SK-N-SH treated with all-trans-retinoic acid at 6 μM for 48 hours (cell line): ENCODE measurements around the gene SMLR1.

Source experiments
- ATAC-seq: fragments of 200-7000 bp; cut with Tn5 transposase; 3 replicates; pipeline ENCODE4 v1.9.1; 2020; ENCODE audit warnings: mild to moderate bottlenecking, moderate library complexity
- ARNTL ChIP-seq: fragments of 450-650 bp; formaldehyde crosslinking; IDR thresholded peaks from 2 replicates; pipeline ENCODE4 v1.5.0; 2020; ENCODE audit warnings: low read depth, mild to moderate bottlenecking, moderate library complexity, borderline replicate concordance
- CSDC2 ChIP-seq: fragments of 250-450 bp; sonication (Bioruptor Pico); IDR thresholded peaks from 2 replicates; pipeline ENCODE4 v1.5.0; 2020; ENCODE audit warnings: mild to moderate bottlenecking, moderate library complexity
- ESRRG ChIP-seq: fragments of 250-450 bp; sonication (Bioruptor Pico); IDR thresholded peaks from 2 replicates; pipeline ENCODE4 v1.6.1; 2021; ENCODE audit warnings: mild to moderate bottlenecking
- OSR1 ChIP-seq: fragments of 250-450 bp; sonication (Bioruptor Pico); IDR thresholded peaks from 2 replicates; pipeline ENCODE4 v1.8.0; 2022; ENCODE audit warnings: moderate library complexity, mild to moderate bottlenecking, inconsistent platforms
- POU6F1 ChIP-seq: fragments of 250-450 bp; sonication (Bioruptor Pico); IDR thresholded peaks from 2 replicates; pipeline ENCODE4 v1.8.0; 2021; ENCODE audit warnings: low read depth, mild to moderate bottlenecking, moderate library complexity, borderline replicate concordance
- PPARA ChIP-seq: fragments of 250-450 bp; sonication (Bioruptor Pico); IDR thresholded peaks from 2 replicates; pipeline ENCODE4 v1.5.0; 2020; ENCODE audit warnings: mild to moderate bottlenecking, borderline replicate concordance
- TOX ChIP-seq: fragments of 250-450 bp; sonication (Bioruptor Pico); IDR thresholded peaks from 2 replicates; pipeline ENCODE4 v1.8.0; 2021; ENCODE audit warnings: mild to moderate bottlenecking, moderate library complexity, borderline replicate concordance
- TSHZ2 ChIP-seq: fragments of 250-450 bp; sonication (Bioruptor Pico); IDR thresholded peaks from 2 replicates; pipeline ENCODE4 v1.5.0; 2020; ENCODE audit warnings: mild to moderate bottlenecking, moderate library complexity
- ZC3H10 ChIP-seq: fragments of 250-450 bp; sonication (Bioruptor Pico); IDR thresholded peaks from 2 replicates; pipeline ENCODE4 v1.5.1; 2021; ENCODE audit warnings: mild to moderate bottlenecking, moderate library complexity
- ZFP3 ChIP-seq: fragments of 250-450 bp; sonication (Bioruptor Pico); IDR thresholded peaks from 2 replicates; pipeline ENCODE4 v1.5.0; 2020; ENCODE audit warnings: mild to moderate bottlenecking, moderate library complexity
- ZFP30 ChIP-seq: fragments of 450-650 bp; formaldehyde crosslinking; IDR thresholded peaks from 2 replicates; pipeline ENCODE4 v1.5.0; 2022; ENCODE audit warnings: mild to moderate bottlenecking, moderate library complexity
- ZNF565 ChIP-seq: fragments of 450-650 bp; formaldehyde crosslinking; conservative IDR thresholded peaks from 2 replicates; pipeline ENCODE4 v1.5.0; 2020; ENCODE audit warnings: low read depth, mild to moderate bottlenecking, moderate library complexity
- ZNF70 ChIP-seq: fragments of 450-650 bp; formaldehyde crosslinking; IDR thresholded peaks from 2 replicates; pipeline ENCODE4 v1.5.0; 2020; ENCODE audit warnings: mild to moderate bottlenecking, moderate library complexity
- TF ChIP-seq, protein P1 (sequence below): fragments of 250-450 bp; sonication (Bioruptor Pico); IDR thresholded peaks from 2 replicates; pipeline ENCODE4 v1.5.1; 2020; ENCODE audit warnings: low read depth, mild to moderate bottlenecking, moderate library complexity
- TF ChIP-seq, protein P2 (sequence below): fragments of 250-450 bp; sonication (Bioruptor Pico); IDR thresholded peaks from 2 replicates; pipeline ENCODE4 v1.8.0; 2020; ENCODE audit warnings: mild to moderate bottlenecking, moderate library complexity, borderline replicate concordance

SMLR1 gene

GRCh38 chr6:130833569-130833968 lies 6.4 kb downstream of the SMLR1 start (continued):
- TF ChIP-seq, protein P1, sequence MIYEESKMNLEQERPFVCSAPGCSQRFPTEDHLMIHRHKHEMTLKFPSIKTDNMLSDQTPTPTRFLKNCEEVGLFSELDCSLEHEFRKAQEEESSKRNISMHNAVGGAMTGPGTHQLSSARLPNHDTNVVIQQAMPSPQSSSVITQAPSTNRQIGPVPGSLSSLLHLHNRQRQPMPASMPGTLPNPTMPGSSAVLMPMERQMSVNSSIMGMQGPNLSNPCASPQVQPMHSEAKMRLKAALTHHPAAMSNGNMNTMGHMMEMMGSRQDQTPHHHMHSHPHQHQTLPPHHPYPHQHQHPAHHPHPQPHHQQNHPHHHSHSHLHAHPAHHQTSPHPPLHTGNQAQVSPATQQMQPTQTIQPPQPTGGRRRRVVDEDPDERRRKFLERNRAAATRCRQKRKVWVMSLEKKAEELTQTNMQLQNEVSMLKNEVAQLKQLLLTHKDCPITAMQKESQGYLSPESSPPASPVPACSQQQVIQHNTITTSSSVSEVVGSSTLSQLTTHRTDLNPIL (CRISPR knock-in tag), result no peak
- TF ChIP-seq ARNTL (CRISPR knock-in tag) (no peak), OSR1 (no peak), PPARA (CRISPR knock-in tag) (no peak)

DNA sequence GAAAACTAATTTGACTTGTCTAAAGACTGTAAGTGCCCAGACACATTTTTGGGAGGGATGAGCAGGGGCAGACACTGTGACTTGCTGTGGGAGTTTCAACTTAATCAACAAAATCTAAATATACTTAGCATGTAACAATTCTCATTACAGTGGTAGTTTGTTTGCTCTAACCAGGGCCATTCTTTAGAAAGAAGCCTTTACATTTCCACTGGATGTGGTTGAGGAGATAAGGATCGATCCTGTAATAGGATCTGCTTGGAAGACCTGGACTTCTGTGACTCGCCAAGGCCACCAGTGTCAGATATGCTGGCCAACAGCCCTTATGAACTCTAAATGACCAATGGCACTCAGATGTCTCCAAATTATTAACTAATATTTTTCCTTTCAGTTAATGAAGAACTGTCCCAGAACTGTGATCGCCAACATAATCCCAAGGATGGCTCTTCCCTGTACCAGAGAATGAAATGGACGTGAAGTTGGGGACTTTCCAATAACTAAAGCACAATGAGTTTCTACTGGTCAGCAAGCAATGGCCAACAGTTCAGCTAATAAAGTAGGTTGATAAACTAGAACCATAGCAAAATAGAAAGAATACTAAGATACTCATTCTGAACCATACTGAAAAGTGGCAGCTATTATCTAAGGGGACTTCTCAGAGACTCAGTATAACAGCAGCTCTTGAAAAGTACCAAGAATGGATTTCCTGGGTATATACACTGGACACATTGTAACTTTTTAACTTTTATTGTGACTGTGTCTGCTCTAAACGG lies 7.5 kb downstream of the SMLR1 start:
- ATAC-seq, result no peak
- TF ChIP-seq ZNF70 (CRISPR knock-in tag) (no peak), TOX (CRISPR knock-in tag) (no peak), ZFP30 (CRISPR knock-in tag) (no peak), PPARA (CRISPR knock-in tag) (no peak), ARNTL (CRISPR knock-in tag) (no peak), CSDC2 (CRISPR knock-in tag) (no peak), TSHZ2 (CRISPR knock-in tag) (no peak), ZC3H10 (no peak), ZFP3 (CRISPR knock-in tag) (no peak)
- TF ChIP-seq, protein P2, sequence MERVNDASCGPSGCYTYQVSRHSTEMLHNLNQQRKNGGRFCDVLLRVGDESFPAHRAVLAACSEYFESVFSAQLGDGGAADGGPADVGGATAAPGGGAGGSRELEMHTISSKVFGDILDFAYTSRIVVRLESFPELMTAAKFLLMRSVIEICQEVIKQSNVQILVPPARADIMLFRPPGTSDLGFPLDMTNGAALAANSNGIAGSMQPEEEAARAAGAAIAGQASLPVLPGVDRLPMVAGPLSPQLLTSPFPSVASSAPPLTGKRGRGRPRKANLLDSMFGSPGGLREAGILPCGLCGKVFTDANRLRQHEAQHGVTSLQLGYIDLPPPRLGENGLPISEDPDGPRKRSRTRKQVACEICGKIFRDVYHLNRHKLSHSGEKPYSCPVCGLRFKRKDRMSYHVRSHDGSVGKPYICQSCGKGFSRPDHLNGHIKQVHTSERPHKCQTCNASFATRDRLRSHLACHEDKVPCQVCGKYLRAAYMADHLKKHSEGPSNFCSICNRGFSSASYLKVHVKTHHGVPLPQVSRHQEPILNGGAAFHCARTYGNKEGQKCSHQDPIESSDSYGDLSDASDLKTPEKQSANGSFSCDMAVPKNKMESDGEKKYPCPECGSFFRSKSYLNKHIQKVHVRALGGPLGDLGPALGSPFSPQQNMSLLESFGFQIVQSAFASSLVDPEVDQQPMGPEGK, result no peak

DNA sequence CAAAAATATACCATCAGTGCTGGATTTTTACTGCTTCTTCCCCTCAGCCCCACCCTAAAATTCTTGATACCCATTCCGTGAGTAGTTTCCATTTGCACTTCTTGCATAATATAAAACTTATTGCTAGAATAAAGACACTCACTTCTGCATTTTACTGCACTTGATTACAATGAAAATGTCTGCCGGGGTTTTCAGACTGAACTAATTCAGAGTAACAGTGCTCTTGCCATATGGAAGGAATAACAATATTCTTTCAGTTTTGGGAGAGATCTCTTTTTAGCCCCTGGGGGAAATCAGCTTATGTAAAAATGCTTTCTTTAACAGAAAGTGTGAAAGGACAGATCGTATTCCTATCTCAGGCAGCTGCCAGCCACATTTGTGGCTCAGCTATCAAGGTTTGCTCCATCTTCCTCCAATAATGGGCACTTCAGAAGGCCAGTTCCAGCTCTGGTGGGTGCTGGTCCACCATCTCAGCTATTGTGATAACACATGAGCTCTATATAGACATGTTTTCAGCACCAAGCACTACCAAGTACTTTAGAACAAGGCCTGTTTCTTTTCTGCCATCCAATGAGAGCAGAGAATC lies 8.9 kb downstream of the SMLR1 start:
- ATAC-seq, result no peak
- no peak for TF ChIP-seq POU6F1 (CRISPR knock-in tag)
- TF ChIP-seq, all 23 proteins: peak for 0

DNA sequence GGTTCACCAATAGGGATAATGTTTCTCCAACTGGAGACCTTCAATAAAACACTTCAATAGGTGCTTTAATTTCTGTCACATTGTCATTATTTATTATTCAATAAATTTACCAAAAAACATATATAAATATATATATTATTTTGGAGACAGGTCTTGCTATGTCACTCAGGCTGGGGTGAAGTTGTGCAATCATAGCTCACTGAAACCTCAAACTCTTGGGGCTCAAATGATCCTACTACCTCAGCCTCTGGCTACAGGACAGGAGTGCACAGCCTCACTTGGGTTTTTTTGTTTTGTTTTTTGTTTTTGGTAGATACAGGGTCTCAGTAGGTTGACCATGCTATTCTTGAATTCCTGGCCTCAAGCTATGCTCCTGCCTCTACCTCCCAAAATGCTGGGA lies 9.9 kb downstream of the SMLR1 start:
- ATAC-seq, result no peak
- no peak for TF ChIP-seq ZNF565 (CRISPR knock-in tag)
- no peak for TF ChIP-seq TSHZ2 (CRISPR knock-in tag)
- no peak for TF ChIP-seq ZFP30 (CRISPR knock-in tag)
- no peak for TF ChIP-seq ESRRG (CRISPR knock-in tag)
- no peak for TF ChIP-seq CSDC2 (CRISPR knock-in tag)
- TF ChIP-seq, all 23 proteins: peak for 0
